ENCODE results near the gene HAPSTR1. TPM values are rescaled to one million over a fixed set of nuclear protein-coding genes. Genes with fewer than 3 reads are reported as not detected.

Gene HAPSTR1
- total RNA-seq, 1 experiment from 2014 or later = 85.2 TPM

- H2AK5ac ChIP-seq (ENCODE audit: insufficient read length, low read length) = no peak overlapping the region
- no peak overlapping the region for H3T11ph ChIP-seq (ENCODE audit: low read length)
- no peak overlapping the region for H4K91ac ChIP-seq (ENCODE audit: insufficient read length, low read depth, low read length)
- H3K23me2 ChIP-seq (ENCODE audit: insufficient read length, low read depth, low read length, poor library complexity, severe bottlenecking) = no peaks in the 10 kb centered on the region
- Mint-ChIP-seq H3K4me3 (no peak overlapping the region), H3K36me3 (ENCODE audit: insufficient read depth in 1 of 3, low read depth in 3 of 3) (peaks cover 22 to 44% (median 42%) of the 10 kb centered on the region in 3 experiments; a peak in 6 of 7 replicates), H3K9me3 (no peaks in the 10 kb centered on the region), H3K27me3 (ENCODE audit: low read depth) (no peaks in the 10 kb centered on the region; the same call in 1 of the 2 replicates), H3K27ac (0 out of 7 replicates have a peak overlapping the region, but pooled peaks of 1 of the 3 experiments have one; percentile 44), H3K4me1 (peaks cover 69 to 72% of the 10 kb centered on the region in 2 experiments)
- no peak overlapping the region for H4K8ac ChIP-seq (replicated peaks; ENCODE audit: insufficient read length, low read depth, low read length)
- H3K4me1 ChIP-seq (ENCODE audit: insufficient read depth, low read length) = peaks cover 11% of the 10 kb centered on the region; the same call in 1 of the 2 replicates
- no peak overlapping the region for H3K4me2 ChIP-seq (ENCODE audit: insufficient read depth, insufficient read length, low read length)
- no peak overlapping the region for H2BK15ac ChIP-seq (ENCODE audit: low read depth, low read length)
- no peak overlapping the region for H3K4ac ChIP-seq (ENCODE audit: low read depth, low read length)
- H4K5ac ChIP-seq (ENCODE audit: insufficient read length, low read depth, low read length) = no peak overlapping the region
- no peak overlapping the region for H2BK20ac ChIP-seq (ENCODE audit: low read depth, low read length, poor library complexity, severe bottlenecking)
- no peak overlapping the region for H2BK12ac ChIP-seq (ENCODE audit: insufficient read length, low read depth, low read length)
- no peak overlapping the region for H2BK5ac ChIP-seq (ENCODE audit: insufficient read length, low read length)
- no peak overlapping the region for H3K14ac ChIP-seq (ENCODE audit: insufficient read depth, low read length)
- no peaks in the 10 kb centered on the region for H3K9me3 ChIP-seq (ENCODE audit: control insufficient read depth, low read depth, low read length)
- no peak for DNase-seq
- H3K56ac ChIP-seq (ENCODE audit: insufficient read length, low read depth, low read length) = no peak overlapping the region
- no peak overlapping the region for H3K9ac ChIP-seq (ENCODE audit: extremely low read depth, insufficient read length, low read length)
- no peak overlapping the region for H3K23ac ChIP-seq (ENCODE audit: insufficient read length, low read depth, low read length)
- H3K18ac ChIP-seq (ENCODE audit: insufficient read length, low read depth, low read length) = no peak overlapping the region
- H3K27me3 ChIP-seq (ENCODE audit: insufficient read depth, low read length) = no peaks in the 10 kb centered on the region
- H3K79me1 ChIP-seq (ENCODE audit: insufficient read depth, low read depth, low read length, poor library complexity, severe bottlenecking) = peaks cover 4% of the 10 kb centered on the region
- TF ChIP-seq, protein P1, sequence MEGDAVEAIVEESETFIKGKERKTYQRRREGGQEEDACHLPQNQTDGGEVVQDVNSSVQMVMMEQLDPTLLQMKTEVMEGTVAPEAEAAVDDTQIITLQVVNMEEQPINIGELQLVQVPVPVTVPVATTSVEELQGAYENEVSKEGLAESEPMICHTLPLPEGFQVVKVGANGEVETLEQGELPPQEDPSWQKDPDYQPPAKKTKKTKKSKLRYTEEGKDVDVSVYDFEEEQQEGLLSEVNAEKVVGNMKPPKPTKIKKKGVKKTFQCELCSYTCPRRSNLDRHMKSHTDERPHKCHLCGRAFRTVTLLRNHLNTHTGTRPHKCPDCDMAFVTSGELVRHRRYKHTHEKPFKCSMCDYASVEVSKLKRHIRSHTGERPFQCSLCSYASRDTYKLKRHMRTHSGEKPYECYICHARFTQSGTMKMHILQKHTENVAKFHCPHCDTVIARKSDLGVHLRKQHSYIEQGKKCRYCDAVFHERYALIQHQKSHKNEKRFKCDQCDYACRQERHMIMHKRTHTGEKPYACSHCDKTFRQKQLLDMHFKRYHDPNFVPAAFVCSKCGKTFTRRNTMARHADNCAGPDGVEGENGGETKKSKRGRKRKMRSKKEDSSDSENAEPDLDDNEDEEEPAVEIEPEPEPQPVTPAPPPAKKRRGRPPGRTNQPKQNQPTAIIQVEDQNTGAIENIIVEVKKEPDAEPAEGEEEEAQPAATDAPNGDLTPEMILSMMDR (conservative IDR thresholded peaks at IDR 0.05) = no peak
- peaks cover 26% of the 10 kb centered on the region; the same call in 1 of the 2 replicates for H3K79me2 ChIP-seq (ENCODE audit: insufficient read depth, low read length)
- H2AFZ ChIP-seq (ENCODE audit: low read length) = no peak overlapping the region
- H4K20me1 ChIP-seq (ENCODE audit: control insufficient read depth, insufficient read depth, insufficient read length) = no peaks in the 10 kb centered on the region
- WGBS (ENCODE audit: extremely low coverage, insufficient read length, low lambda C conversion rate) = no CpG with 5 or more reads among the region's 5 CpGs
- H2BK120ac ChIP-seq (ENCODE audit: low read depth, low read length, poor library complexity, severe bottlenecking) = no peak overlapping the region
- H3K27ac ChIP-seq (ENCODE audit: insufficient read length, low read depth, low read length) = no peak overlapping the region
Measured at GRCh38 chr16:9112166-9112843, 20.9 kb downstream of the HAPSTR1 start.

All from H9 (cell line).